ENCODE measurements around the gene MACC1.

Gene MACC1

DNA sequence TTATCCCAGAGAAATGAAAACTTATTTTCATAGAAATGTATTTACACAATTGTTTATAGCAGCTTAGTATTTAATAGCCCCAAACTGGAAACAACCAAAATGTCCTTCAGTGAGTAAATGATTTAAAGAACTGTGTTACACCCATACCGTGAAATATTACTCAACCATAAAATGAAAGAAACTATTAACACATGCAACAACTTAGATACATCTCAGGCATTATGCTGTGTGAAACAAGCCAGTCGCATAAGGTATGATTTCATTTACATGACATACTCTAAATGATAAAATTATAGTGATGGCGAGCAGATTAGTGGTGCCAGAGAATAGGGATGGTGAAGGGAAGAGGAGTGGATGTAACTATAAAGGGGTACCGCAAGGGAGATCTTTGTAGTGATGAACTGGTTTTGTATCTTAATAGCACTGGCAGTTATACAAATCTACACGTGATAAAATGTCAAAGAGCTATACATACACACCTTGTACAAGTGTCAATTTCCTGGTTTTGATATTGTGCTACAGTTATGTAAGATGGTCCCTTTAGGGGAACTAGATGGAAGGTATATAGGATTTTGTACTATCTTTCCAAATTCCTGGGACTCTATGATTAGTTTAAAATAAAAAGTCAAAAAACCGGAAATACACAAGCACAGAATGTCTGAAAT, 40.5 kb downstream of the MACC1 start:
- DNase-seq (ENCODE audit: low read depth in 2 of 2): no peak

- DNase-seq (ENCODE audit: low read depth in 2 of 2): no peak
These were observed 43.4 kb downstream of the MACC1 start for GRCh38 chr7:20173828-20174227.

DNA sequence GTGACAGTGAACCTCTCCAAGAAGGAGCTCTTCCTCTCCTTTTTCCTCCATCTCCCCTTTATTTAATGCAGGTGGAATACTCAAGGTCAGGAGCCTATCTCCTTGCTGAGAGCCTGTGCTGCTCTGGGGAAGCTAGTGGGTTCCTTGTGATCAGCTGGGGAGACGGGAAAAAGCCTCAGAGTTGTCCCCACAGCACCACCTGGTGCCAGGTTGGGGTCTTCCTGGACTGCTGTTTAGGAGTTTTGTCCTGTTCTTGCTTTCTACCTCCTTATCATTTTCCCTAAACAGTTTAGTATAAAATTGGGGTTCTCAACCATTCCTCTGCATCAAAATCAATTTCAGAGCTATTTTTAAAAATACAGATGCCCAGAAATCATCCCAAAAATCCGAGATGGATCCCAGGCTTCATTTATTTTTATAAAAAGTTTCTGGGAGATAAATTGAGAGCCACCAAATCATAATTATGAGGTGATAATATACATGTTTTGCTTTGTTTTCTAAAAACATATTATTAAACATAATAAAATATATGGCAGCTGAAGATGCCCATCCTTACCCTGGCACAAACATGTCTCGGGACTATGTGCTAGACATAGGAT, 44.3 kb downstream of the MACC1 start:
- no peak for DNase-seq (ENCODE audit: low read depth in 2 of 2)

DNA sequence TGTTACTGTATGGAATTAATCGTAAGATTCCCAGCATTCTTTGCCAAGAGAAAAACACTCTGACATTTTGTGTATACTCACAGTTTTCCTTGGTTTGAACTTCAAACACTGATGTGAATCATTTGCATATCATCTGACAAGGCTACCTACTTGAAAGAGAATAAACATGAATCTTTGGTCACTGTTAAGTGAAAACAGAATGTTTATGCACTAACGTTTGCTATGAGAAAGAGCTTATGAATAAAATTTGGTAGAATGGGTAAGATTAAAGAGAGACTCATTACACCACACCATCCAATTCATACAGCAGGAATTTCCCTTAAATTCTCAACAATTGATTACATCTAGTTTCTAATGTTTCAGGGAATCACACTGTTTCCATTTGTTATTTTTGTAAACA, 46.6 kb downstream of the MACC1 start:
- DNase-seq (ENCODE audit: low read depth in 2 of 2): no peak

DNA sequence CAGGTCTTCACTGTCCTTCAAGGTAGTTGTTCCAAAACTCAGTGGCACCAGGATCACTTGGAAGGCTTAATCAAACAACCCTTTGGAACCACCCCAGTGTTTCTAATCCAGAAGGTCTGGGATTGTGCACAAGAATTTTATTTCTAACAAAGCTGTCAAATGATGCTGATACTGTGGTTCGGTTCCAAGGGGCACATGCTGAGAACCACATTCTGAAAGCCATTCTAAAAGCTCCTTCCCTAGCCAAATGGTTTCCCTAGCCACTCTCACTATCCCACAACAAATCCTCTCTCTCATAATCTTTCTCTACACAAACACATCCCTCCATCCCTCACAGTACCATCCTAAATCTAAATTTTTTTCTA, 52.1 kb downstream of the MACC1 start:
- DNase-seq (ENCODE audit: low read depth in 2 of 2): no peak

DNA sequence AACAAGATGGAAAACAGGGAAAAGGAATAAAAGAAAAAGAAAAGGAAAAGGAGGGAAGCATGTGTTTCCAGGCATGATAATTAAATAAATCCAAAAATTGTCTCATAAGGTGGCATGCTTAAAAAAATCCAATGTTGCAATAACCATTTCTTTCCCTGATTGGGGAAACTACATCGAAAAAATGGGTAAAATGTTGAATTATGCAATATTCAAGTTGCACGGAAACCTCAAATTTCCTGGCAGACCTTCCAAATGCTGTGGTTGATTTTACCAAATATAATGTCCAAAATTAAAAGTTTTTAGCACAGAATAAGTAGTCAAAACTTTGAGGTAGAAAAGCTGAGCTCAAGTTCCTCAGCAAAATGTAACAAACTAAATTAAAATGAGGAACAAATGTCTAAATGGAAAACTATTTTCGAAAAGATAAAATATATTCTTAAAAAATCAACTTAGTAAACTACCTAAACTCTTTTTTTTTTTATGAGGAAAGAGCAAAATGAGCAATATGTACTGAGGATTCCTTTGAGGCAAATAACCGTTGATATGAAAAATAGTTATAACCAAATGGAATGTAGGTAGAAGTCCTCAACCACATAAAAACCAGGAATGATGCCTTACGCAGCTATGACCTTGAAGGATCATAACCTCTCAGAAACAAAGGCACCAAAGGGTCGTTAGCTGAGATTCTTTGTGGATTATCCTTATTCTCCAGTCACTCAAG, 52.6 kb downstream of the MACC1 start:
- no peak for DNase-seq (ENCODE audit: low read depth in 2 of 2)

- no peak for DNase-seq (ENCODE audit: low read depth in 2 of 2)
These were observed 54.5 kb downstream of the MACC1 start for GRCh38 chr7:20162665-20163064.

- no peak for DNase-seq (ENCODE audit: low read depth in 2 of 2)
These were observed 57.9 kb downstream of the MACC1 start for GRCh38 chr7:20159226-20159747.

GRCh38 chr7:20158684-20159083, 58.5 kb downstream of the MACC1 start:
- DNase-seq (ENCODE audit: low read depth in 2 of 2): no peak

DNA sequence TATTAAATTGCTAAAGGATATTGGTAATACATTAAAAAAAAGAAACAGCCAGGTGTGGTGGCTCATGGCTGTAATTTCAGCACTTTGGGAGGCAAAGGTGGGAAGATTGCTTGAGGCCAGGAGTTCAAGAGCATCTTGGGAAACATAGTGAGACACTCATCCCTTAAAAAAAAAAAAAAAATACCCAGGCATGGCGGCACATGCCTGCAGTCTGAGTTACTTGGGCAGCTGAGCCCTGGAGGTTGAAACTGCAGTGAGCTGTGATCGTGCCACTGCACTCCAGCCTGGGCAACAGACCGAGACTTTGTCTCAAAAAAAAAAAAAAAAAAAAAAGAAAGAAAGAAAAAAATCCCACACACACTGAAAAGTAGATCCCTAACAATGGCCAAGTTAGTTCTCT, 59.7 kb downstream of the MACC1 start:
- DNase-seq (ENCODE audit: low read depth in 2 of 2): no peak

GRCh38 chr7:20153999-20154398, 63.2 kb downstream of the MACC1 start:
- DNase-seq (ENCODE audit: low read depth in 2 of 2): no peak

DNA sequence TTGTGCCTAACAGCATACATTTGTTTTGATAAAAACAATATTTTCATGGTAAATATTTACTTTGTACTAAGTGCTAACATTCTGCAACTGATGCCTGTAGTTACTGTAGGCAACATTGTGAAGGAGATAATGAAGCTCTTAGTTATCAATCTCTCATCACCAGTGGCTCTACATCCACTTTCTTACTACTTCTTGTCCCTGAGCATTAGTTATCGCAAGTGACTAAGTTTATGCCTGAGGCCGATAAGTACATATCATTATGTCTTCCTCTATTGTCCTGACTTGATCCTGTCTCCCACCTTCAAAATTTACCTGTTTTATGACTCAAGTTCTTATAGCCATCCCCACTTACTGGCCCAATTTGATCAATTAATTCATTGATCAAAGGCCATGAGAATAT, 63.6 kb downstream of the MACC1 start:
- no peak for DNase-seq (ENCODE audit: low read depth in 2 of 2)

DNA sequence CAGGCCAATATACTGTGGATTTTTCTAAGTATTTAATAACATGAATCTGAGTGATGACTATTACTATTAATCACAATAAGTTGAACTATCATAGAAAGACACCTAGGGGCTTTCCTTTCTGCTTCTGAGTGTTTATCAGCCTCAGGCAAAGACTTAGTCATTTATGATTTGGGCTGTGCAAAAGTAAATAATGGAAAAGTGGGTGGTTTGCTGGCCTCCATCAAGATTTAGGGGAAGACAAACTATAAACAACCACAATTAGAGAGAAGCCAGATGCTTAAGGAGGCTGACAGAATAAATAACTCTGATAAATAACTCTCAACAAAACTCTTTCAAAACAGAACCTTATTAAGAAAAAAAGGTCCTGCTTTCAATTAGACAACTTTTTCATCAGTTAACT, 64.7 kb downstream of the MACC1 start:
- no peak for DNase-seq (ENCODE audit: low read depth in 2 of 2)

DNA sequence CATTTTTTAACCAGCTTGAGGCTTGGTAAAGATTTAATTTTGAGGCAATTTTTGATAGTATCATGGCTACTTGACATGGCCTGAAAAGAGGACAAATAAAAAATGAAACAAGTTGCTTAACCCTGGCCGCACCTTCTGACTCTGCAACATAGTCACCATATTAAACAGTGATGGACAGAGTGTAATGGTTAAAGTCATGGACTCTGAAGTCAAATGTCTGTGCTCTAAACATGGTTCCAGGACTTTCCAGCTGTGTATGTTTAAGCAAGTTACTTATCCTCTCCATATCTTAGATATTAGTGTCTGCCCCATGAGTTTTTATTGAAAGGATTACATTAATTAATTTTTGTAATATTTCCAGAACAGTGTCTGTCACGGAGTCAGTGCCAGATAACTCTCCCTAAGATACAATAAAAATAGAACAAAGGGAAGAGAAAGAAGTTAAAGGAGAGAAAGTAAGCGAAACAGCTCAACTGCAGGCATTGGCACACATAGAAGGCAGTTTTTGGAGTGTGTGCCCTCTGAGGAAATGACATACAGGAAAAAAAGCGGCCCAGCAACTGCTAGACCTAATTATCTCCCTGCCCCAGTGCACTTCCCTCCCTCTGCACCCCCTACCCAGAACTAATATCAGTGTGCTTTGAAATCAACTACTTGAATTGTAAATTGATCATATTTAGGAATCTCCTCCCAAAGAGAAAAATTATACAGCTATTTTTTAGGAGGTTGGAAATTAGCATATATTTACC, 65.3 kb downstream of the MACC1 start:
- no peak for DNase-seq (ENCODE audit: low read depth in 2 of 2)

- no peak for DNase-seq (ENCODE audit: low read depth in 2 of 2)
These were observed 70.7 kb downstream of the MACC1 start for GRCh38 chr7:20146451-20146850.

DNA sequence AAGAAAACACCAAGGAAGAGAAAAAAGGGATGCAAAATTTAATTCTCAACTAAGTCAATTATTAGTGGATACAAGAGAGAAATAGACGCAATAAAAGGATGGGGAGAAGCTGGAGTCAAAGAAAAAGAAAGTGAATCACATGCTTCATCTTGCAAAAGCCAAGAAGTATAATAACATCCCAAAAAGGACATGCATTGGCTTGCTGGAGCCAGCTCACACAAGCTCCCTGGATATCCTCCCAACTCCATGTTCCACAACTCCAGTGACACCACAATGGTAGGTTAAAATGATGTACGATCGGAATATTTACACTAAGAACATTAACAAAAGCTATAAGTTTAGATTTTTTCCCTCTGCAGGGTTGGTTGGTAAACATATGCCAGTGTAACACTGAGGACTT, 72.4 kb downstream of the MACC1 start:
- DNase-seq (ENCODE audit: low read depth in 2 of 2): no peak

GRCh38 chr7:20141666-20142065, 75.5 kb downstream of the MACC1 start:
- DNase-seq (ENCODE audit: low read depth in 2 of 2): no peak

- no peak for DNase-seq (ENCODE audit: low read depth in 2 of 2)
These were observed 76.2 kb downstream of the MACC1 start for GRCh38 chr7:20141002-20141345.

DNA sequence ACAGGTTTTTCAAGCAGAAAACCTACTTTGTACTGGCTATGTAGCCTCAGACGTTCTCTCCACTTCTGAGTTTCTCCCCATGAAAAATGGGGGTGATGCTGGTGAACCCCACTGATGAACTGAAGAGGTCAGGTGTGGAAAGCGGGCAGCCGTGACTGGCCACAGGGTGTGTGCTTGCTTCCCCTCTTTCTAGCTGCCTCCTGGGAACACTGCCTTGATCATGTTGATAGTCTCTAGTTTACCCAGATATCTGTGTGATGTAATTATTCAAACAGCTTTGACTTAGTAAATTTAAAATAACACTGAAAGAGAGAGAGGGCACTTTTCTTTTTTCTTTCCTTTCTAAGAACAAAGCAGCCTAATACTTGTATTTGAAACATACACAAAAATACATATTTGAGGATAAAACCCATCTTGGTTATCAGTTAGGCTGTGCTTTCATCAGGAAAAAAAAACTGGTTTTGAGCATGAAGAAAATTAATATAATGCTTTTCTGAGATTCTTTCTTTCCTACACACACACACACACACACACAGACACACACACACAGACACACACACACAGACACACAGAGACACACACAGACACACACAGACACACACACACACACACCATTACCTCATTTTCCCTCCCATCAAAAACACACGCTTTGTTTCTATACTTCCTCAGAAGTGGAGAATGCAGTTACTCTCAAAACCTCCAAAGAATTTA, 76.7 kb downstream of the MACC1 start:
- no peak for DNase-seq (ENCODE audit: low read depth in 2 of 2)

GRCh38 chr7:20136647-20137046, 80.5 kb downstream of the MACC1 start:
- DNase-seq (ENCODE audit: low read depth in 2 of 2): no peak

- DNase-seq (ENCODE audit: low read depth in 2 of 2): no peak
These were observed 83.4 kb downstream of the MACC1 start for GRCh38 chr7:20133803-20134202.

GRCh38 chr7:20132585-20132984, 84.6 kb downstream of the MACC1 start:
- DNase-seq (ENCODE audit: low read depth in 2 of 2): no peak

Measured in stimulated activated CD8-positive, alpha-beta memory T cell treated with anti-CD3 and anti-CD28 coated beads, Interleukin-2, amount 100 ng/mL, for 1 hour (primary cell).